OCI-LY3 (cell line): ENCODE measurements around the gene ZNF443.

Source experiments
- H2AFZ ChIP-seq: fragments of 200-600, 300-600 bp; shearing (Covaris generic); 2 replicates; pipeline ENCODE4 v1.6.0; 2014; ENCODE audit warnings: antibody characterized with exemption, low read depth, low read length
- H3K27ac ChIP-seq: fragments of 200-600, 300-600 bp; sonication (generic); 2 replicates; pipeline ENCODE4 v1.5.1; 2014; ENCODE audit warnings: mild to moderate bottlenecking, low read length, moderate library complexity, mixed read lengths
- H3K27me3 ChIP-seq: fragments of 200-600, 300-600 bp; sonication (generic); 2 replicates; pipeline ENCODE4 v1.6.1; 2014; ENCODE audit warnings: low read depth, low read length, mixed read lengths
- H3K36me3 ChIP-seq: fragments of 200-600, 300-600 bp; sonication (generic); replicated peaks from 2 replicates; pipeline ENCODE3; 2014; ENCODE audit warnings: low read depth, low read length, mixed read lengths
- H3K4me1 ChIP-seq: fragments of 300-600, 200-600 bp; sonication (generic); 2 replicates; pipeline ENCODE4 v1.6.1; 2014; ENCODE audit warnings: low read length, mixed read lengths
- H3K4me2 ChIP-seq: fragments of 200-600, 300-600 bp; sonication (generic); 2 replicates; pipeline ENCODE4 v1.6.1; 2014; ENCODE audit warnings: low read length, mixed read lengths
- H3K4me3 ChIP-seq: fragments of 300-600, 200-600 bp; sonication (generic); 2 replicates; pipeline ENCODE4 v1.5.1; 2014; ENCODE audit warnings: antibody characterized with exemption, mild to moderate bottlenecking, low read length, moderate library complexity
- H3K79me2 ChIP-seq: fragments of 300-600, 200-600 bp; shearing (Covaris generic); 2 replicates; pipeline ENCODE4 v1.6.1; 2014; ENCODE audit warnings: mild to moderate bottlenecking, low read length, mixed read lengths
- H3K9ac ChIP-seq: fragments of 300-600, 200-600 bp; shearing (Covaris generic); 2 replicates; pipeline ENCODE4 v1.6.0; 2014; ENCODE audit warnings: mild to moderate bottlenecking, low read length, moderate library complexity
- H3K9me3 ChIP-seq: fragments of 200-600, 300-600 bp; shearing (Covaris generic); 2 replicates; pipeline ENCODE4 v1.6.1; 2014; ENCODE audit warnings: low read length, mixed read lengths; ENCODE audit not compliant: insufficient read depth
- H4K20me1 ChIP-seq: fragments of 200-600, 300-600 bp; sonication (generic); 2 replicates; pipeline ENCODE4 v1.6.1; 2016; ENCODE audit warnings: low read length, mixed read lengths; ENCODE audit not compliant: insufficient read depth
- CTCF ChIP-seq: fragments of 200-600, 300-600 bp; sonication (generic); IDR thresholded peaks from 2 replicates; pipeline ENCODE4 v1.5.1; 2014; ENCODE audit warnings: antibody characterized with exemption, low read length, low read depth
- EZH2phosphoT487 ChIP-seq: fragments of 200-600 bp; shearing (Covaris generic); IDR thresholded peaks from 2 replicates; pipeline ENCODE4 v1.6.1; 2018; ENCODE audit warnings: antibody characterized with exemption, mixed run types, low read depth

The ZNF443 gene

GRCh38 chr19:12484371-12485051 lies 43.7 kb upstream of the ZNF443 start, which contains the start of gene ZNF709:
ZNF709 (minus strand) TSS chr19:12484816; CDS start chr19:12484657, 159 bp downstream.
- Histone ChIP-seq H3K79me2 (peaks cover 7% of the 10 kb centered on the region; the same call in 1 of the 2 replicates), H3K4me3 (peak within 1 kb of the TSS; percentile 81), H3K27me3 (no peaks in the 10 kb centered on the region), H3K4me1 (peaks cover 13% of the 10 kb centered on the region), H3K36me3 (no peaks in the 10 kb centered on the region), H3K9me3 (no peaks in the 10 kb centered on the region), H3K9ac (peak within 1 kb of the TSS; percentile 77), H2AFZ (peak within 1 kb of the TSS; percentile 93), H3K27ac (no peak within 1 kb of the TSS), H3K4me2 (peak within 1 kb of the TSS; percentile 94), H4K20me1 (no peaks in the 10 kb centered on the region)
- TF ChIP-seq EZH2phosphoT487 (no peak), CTCF (no peak)

GRCh38 chr19:12484011-12484370 lies 43.2 kb upstream of the ZNF443 start:
- Histone ChIP-seq H3K4me3 (peak overlapping the region; percentile 81), H3K27me3 (no peaks in the 10 kb centered on the region), H3K9me3 (no peaks in the 10 kb centered on the region), H3K4me2 (peak overlapping the region; percentile 94), H3K4me1 (peaks cover 13% of the 10 kb centered on the region), H4K20me1 (no peaks in the 10 kb centered on the region), H2AFZ (peak overlapping the region; percentile 93; the same call in 1 of the 2 replicates), H3K9ac (peak overlapping the region; percentile 77), H3K79me2 (peaks cover 7% of the 10 kb centered on the region; the same call in 1 of the 2 replicates), H3K36me3 (no peaks in the 10 kb centered on the region), H3K27ac (no peak overlapping the region)
- TF ChIP-seq CTCF, result no peak

- Histone ChIP-seq H3K4me3 (no peak overlapping the region), H2AFZ (no peak overlapping the region), H3K9me3 (no peaks in the 10 kb centered on the region), H3K36me3 (no peaks in the 10 kb centered on the region), H3K27ac (no peak overlapping the region), H3K9ac (no peak overlapping the region), H3K79me2 (peaks cover 10% of the 10 kb centered on the region; the same call in 1 of the 2 replicates), H3K4me2 (no peak overlapping the region), H3K4me1 (peaks cover 13% of the 10 kb centered on the region), H4K20me1 (no peaks in the 10 kb centered on the region), H3K27me3 (no peaks in the 10 kb centered on the region)
- no peak for TF ChIP-seq EZH2phosphoT487
- no peak for TF ChIP-seq CTCF
Observed at GRCh38 chr19:12482509-12482886, 41.7 kb upstream of the ZNF443 start.

- no peaks in the 10 kb centered on the region for H3K36me3 ChIP-seq
- H3K4me3 ChIP-seq, result no peak overlapping the region
- no peaks in the 10 kb centered on the region for H3K27me3 ChIP-seq
- H4K20me1 ChIP-seq, result no peaks in the 10 kb centered on the region
- H3K9me3 ChIP-seq, result no peaks in the 10 kb centered on the region
- no peak overlapping the region for H3K9ac ChIP-seq
- TF ChIP-seq EZH2phosphoT487 (no peak), CTCF (no peak)
- no peak overlapping the region for H3K4me2 ChIP-seq
- H2AFZ ChIP-seq, result no peak overlapping the region
- H3K79me2 ChIP-seq, result peaks cover 10% of the 10 kb centered on the region; the same call in 1 of the 2 replicates
- H3K4me1 ChIP-seq, result peaks cover 13% of the 10 kb centered on the region
- no peak overlapping the region for H3K27ac ChIP-seq
Observed at GRCh38 chr19:12481781-12482508, 41.1 kb upstream of the ZNF443 start.
